Gastrocnemius medialis (tissue), 4 donors: ENCODE measurements around the gene FKRP.

Experiments used
- POLR2A ChIP-seq, 2 donors: fragments of 450-650 bp; IDR thresholded peaks; one replicate each; pipeline ENCODE4 v1.6.1; 2017; ENCODE audit warnings: antibody characterized with exemption in 2 of 2, mild to moderate bottlenecking in 2 of 2, moderate library complexity in 2 of 2
- TF ChIP-seq, protein P1 (sequence below), 5 experiments: fragments of 450-650 bp in 3 of 5; fragments of 200-600 bp in 2 of 5; sonication (generic) in 2 of 5; IDR thresholded peaks in 4 of 5; conservative IDR thresholded peaks in 1 of 5; 1 replicate in 4 of 5; 2 replicates in 1 of 5; pipeline ENCODE4 v1.5.1; 2016 to 2019; ENCODE audit warnings: antibody characterized with exemption in 5 of 5, mild to moderate bottlenecking in 3 of 5, moderate library complexity in 3 of 5

DNA sequence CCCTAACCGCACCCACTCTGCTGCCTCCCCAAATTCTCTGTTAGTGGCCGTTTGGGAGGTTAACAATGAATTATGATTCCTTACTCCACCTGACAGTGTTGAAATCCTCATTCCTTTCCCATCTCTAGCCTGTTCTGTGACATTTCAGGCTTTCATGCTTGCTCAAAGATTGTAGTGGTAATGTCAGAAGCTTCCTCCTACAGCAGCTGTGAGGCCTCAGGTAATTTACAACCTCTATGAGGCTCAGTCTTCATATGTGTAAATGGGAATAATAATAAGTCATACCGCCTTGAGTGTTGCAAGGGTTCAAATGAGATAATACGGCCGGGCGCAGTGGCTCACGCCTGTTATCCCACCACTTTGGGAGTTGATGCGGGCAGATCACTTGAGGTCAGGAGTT lies 43.5 kb downstream of the FKRP start:
- TF ChIP-seq, protein P1, sequence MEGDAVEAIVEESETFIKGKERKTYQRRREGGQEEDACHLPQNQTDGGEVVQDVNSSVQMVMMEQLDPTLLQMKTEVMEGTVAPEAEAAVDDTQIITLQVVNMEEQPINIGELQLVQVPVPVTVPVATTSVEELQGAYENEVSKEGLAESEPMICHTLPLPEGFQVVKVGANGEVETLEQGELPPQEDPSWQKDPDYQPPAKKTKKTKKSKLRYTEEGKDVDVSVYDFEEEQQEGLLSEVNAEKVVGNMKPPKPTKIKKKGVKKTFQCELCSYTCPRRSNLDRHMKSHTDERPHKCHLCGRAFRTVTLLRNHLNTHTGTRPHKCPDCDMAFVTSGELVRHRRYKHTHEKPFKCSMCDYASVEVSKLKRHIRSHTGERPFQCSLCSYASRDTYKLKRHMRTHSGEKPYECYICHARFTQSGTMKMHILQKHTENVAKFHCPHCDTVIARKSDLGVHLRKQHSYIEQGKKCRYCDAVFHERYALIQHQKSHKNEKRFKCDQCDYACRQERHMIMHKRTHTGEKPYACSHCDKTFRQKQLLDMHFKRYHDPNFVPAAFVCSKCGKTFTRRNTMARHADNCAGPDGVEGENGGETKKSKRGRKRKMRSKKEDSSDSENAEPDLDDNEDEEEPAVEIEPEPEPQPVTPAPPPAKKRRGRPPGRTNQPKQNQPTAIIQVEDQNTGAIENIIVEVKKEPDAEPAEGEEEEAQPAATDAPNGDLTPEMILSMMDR (IDR thresholded peaks at IDR 0.05 in 4 of 5, conservative IDR thresholded peaks at IDR 0.05 in 1 of 5) = no peak
- TF ChIP-seq POLR2A (IDR thresholded peaks at IDR 0.05) = no peak
